MCF 10A (cell line): ENCODE measurements around the gene CD244. TPM values are rescaled to one million over a fixed set of nuclear protein-coding genes. Genes with fewer than 3 reads are reported as not detected.

Source experiments
- BruUV-seq: library from RNA; stranded (reverse); fragments of 400-500 nt; replicated peaks from 2 replicates; lab custom pipeline; 2021; lab: Mats Ljungman, UMichigan
- CTCF ChIA-PET: fragments of 300-600 bp; sonication (Branson Sonifier 250); formaldehyde crosslinking; extraction: SDS; loops from one replicate; lab custom pipeline; 2021; ENCODE audit warnings: antibody characterized with exemption, inconsistent platforms; lab: Yijun Ruan, JAX
- POLR2A ChIA-PET: fragments of 300-600, 350-650 bp; sonication (Branson Sonifier 250); formaldehyde crosslinking; extraction: SDS; loops from one replicate; lab custom pipeline; 2020; ENCODE audit warnings: antibody characterized with exemption, inconsistent platforms; lab: Yijun Ruan, JAX
- DNase-seq: peaks from one replicate; pipeline ENCODE4 v3.0.0-alpha.2; 2018; ENCODE audit not compliant: unreplicated experiment
- H3K27ac Mint-ChIP-seq: one replicate; pipeline ENCODE4 v1.8.0; 2022; ENCODE audit warnings: mild to moderate bottlenecking, low read depth, mixed read lengths; ENCODE audit not compliant: unreplicated experiment
- H3K27me3 Mint-ChIP-seq: one replicate; pipeline ENCODE4 v1.8.0; 2022; ENCODE audit warnings: mixed read lengths; ENCODE audit not compliant: insufficient read depth, unreplicated experiment
- H3K36me3 Mint-ChIP-seq: one replicate; pipeline ENCODE4 v1.8.0; 2022; ENCODE audit warnings: mild to moderate bottlenecking, moderate library complexity, mixed read lengths; ENCODE audit not compliant: insufficient read depth, unreplicated experiment
- H3K4me1 Mint-ChIP-seq: one replicate; pipeline ENCODE4 v1.8.0; 2022; ENCODE audit warnings: mixed read lengths; ENCODE audit not compliant: insufficient read depth, unreplicated experiment
- H3K4me3 Mint-ChIP-seq: one replicate; pipeline ENCODE4 v1.8.0; 2022; ENCODE audit warnings: mild to moderate bottlenecking, moderate library complexity, mixed read lengths; ENCODE audit not compliant: unreplicated experiment
- H3K9me3 Mint-ChIP-seq: one replicate; pipeline ENCODE4 v1.8.0; 2022; ENCODE audit warnings: mixed read lengths; ENCODE audit not compliant: unreplicated experiment
- CTCF ChIP-seq: fragments of 200-600 bp; IDR thresholded peaks from one replicate; pipeline ENCODE4 v1.8.0; 2022; ENCODE audit warnings: antibody characterized with exemption, mild to moderate bottlenecking; ENCODE audit not compliant: unreplicated experiment
- intact Hi-C: fragments of 100-400 bp; cut with micrococcal nuclease; formaldehyde crosslinking; loops from 2 replicates; pipeline ENCODE4 v1.14.1; 2022
- total RNA-seq: library from RNA; stranded (reverse); gene quantifications from 2 replicates; pipeline ENCODE4 v1.2.3, GENCODE V29; 2022

Gene CD244
- total RNA-seq, 1 experiment from 2014 or later = not detected

DNA sequence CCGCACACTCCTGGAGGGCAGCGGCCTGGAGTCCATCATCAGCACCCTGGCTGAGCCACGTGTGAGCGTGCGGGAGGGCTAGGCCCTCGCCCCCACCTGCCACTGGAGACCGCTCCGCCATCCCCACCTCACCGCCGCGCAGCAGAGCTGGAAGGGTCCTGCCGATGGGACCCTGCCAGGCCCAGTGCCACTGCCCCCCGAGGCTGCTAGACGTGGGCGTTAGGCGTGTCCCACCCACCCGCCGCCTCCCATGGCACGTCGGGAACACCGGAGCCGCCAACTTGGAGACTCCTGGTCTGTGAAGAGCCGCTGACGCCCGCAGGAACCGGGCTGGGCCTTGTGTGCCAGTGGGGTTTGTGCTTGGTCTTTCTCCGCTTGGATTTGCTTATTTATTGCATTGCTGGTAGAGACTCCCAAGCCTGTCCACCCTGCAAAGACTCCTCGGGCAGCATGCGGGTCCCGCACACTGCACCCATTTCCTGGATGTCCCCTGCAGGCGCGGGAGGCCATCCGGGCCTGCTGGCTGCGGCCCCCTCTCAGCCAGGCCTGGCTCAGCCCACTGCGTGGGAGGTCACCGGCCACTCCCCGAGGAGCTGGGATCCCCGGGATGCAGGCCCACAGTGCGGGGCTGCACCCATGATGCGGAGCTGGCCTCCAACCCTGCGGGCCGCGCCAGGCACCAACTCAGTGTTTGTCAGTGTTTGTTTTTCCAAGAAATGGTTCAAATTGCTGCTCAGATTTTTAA, 60.7 kb downstream of the CD244 start:
- intact Hi-C loops = no loop called here
- peaks cover 9% of the 10 kb centered on the region for H3K9me3 Mint-ChIP-seq
- H3K4me1 Mint-ChIP-seq = no peaks in the 10 kb centered on the region
- H3K27me3 Mint-ChIP-seq = no peaks in the 10 kb centered on the region
- H3K27ac Mint-ChIP-seq = no peak overlapping the region
- H3K4me3 Mint-ChIP-seq = no peak overlapping the region
- CTCF ChIA-PET = interaction anchor here (0.6 to 0.9 kb wide), 4 partner anchors 9 to 87 kb away, joined by 3 to 10 read pairs (median 4); no protein-coding TSS in a partner anchor
- no peak for DNase-seq
- no TSS peak for BruUV-seq
- no peak for TF ChIP-seq CTCF
- no peaks in the 10 kb centered on the region for H3K36me3 Mint-ChIP-seq
- POLR2A ChIA-PET = no interaction called here

- ChIA-PET CTCF (interaction anchor here (0.6 to 0.7 kb wide), 4 partner anchors 28 to 157 kb away, joined by 3 to 5 read pairs (median 4); no protein-coding TSS in a partner anchor), POLR2A (interaction anchor here (0.9 kb wide), 1 partner anchor 9 kb away, joined by 3 read pairs; no protein-coding TSS in a partner anchor)
- no peaks in the 10 kb centered on the region for H3K36me3 Mint-ChIP-seq
- DNase-seq = no peak
- H3K27ac Mint-ChIP-seq = no peak overlapping the region
- no peaks in the 10 kb centered on the region for H3K4me1 Mint-ChIP-seq
- no peak overlapping the region for H3K4me3 Mint-ChIP-seq
- no peaks in the 10 kb centered on the region for H3K9me3 Mint-ChIP-seq
- no TSS peak for BruUV-seq
- no peaks in the 10 kb centered on the region for H3K27me3 Mint-ChIP-seq
- intact Hi-C loops = no loop called here
- no peak for TF ChIP-seq CTCF
Observed at GRCh38 chr1:160800645-160801408, 61.9 kb downstream of the CD244 start.

DNA sequence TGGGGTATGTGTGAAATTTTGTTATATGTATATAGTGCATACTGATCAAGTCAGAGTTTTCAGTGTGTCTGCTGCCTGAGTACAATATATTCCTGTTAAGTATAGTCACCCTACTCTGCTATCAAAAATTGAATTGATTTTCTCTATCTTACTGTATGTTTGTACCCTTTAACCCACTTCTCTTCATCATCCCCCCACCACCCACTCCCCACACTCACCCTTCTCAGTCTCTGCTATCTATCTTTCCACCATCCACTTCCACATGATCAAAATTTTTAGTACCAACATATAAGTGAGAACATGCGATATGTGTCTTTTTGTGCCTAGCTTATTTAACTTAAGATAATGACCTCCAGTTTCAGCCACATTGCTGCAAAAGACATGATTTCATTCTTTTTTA, 62.5 kb downstream of the CD244 start:
- CTCF ChIA-PET = interaction anchor here (0.6 to 1.7 kb wide), 6 partner anchors 23 to 297 kb away, joined by 3 to 5 read pairs (median 4); no protein-coding TSS in a partner anchor

More for the DNA sequence above, 62.5 kb downstream of the CD244 start:
- Mint-ChIP-seq H3K9me3 (no peaks in the 10 kb centered on the region), H3K27me3 (no peaks in the 10 kb centered on the region), H3K4me3 (no peak overlapping the region), H3K4me1 (no peaks in the 10 kb centered on the region), H3K27ac (no peak overlapping the region), H3K36me3 (no peaks in the 10 kb centered on the region)
- intact Hi-C loops = no loop called here
- no peak for DNase-seq
- BruUV-seq = no TSS peak
- POLR2A ChIA-PET = interaction anchor here (0.6 to 0.9 kb wide), 5 partner anchors 8 to 305 kb away, joined by 3 to 5 read pairs (median 3); no protein-coding TSS in a partner anchor
- no peak for TF ChIP-seq CTCF
